ENCODE results near the gene CACNA1C.

CACNA1C gene

GRCh38 chr12:2052826-2053678, at the start of gene CACNA1C:
Gene CACNA1C, plus strand, starts transcription at chr12:2052987. Its CDS starts 576 bp downstream, at chr12:2053563.
- DNase-seq (ENCODE audit: low read depth in 2 of 3, low spot score in 2 of 3): no peak

DNA sequence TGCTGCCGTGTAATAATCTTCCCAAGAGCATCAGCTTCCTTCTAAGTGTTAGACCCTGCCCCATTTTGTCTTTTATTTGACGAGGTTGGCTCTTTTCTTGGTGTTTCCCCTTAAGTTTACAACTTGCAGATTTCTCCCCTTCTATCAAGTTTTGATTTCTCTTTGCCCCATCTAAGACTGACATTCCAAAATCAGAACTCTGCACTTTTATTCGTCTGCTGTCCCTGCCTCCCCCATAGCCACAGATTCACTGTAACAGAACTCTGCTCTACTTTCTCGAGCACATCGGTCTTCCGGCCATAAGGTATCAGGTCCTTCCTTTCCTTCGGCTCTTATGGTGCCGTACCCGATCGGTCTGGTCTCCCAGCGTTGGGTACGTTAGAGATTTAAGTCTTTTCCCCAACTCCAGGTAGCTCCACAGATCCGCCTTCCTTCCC, 49.1 kb upstream of the CACNA1C start:
- no peak for DNase-seq (ENCODE audit: low read depth in 2 of 3, low spot score in 2 of 3)

DNA sequence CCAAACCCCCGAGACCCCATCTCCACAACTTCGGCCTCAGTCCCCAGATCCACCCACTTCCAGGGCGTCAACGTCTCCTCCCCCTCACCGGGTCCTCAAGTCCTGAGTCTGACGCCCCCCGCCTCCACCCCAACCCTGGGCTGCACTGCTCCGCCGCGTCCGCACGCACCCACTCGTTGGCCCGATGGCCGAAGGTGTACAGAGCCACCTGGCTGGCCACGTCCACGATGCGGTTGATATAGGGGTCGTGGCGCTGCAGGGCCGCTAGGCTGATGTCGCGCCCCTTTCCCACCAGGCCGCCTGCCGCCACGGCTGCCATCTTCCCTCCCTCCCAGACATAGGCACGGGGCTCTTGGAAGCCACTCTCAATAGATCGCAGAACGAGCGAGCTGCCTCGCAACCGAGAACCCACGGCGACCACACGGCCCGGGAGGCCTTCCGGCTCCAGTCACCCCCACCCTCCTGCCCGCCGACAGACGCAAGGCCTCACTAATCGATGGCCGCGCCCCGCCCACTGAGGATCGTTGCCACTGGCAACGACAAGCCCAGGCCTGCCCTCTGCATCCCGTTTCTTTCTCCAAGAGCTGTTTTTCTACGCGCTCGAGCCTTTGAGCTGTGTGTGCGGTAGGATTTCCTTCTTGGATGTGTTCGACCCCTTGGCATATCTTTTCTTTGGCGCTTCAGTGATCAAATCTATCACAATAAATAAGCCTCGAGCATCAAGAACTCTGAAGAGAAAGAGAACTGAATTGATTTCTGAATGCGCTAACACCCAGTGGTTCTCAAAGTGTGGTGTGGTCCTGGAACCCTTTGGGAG, 48.5 kb upstream of the CACNA1C start, which contains the start of gene DCP1B:
Gene DCP1B (minus strand): TSS at position 345 of the 817 bp plus-strand sequence. CDS start 26 bp downstream, at position 319.
- peak; percentile 75 to 88 (median 84) for DNase-seq (ENCODE audit: low read depth in 2 of 3, low spot score in 2 of 3)

DNA sequence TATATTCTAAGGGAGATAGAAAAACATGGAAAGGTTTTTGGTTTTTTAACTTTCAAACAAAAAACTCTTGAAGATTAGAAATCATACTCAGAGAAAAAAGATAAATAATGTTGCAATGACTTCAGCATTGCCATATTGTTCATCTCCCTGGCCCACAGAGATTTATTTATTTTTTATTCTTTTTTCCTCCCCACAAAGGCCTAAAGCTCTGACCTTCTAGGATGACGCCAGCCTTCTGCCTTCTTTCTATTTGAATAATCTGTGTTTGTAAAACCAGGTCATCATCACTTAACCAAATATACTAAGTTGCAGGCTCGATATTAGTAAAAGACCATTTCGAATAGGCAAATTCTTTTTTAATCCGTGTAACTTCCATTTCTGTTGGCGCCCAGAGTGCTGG, 44.1 kb upstream of the CACNA1C start:
- DNase-seq (ENCODE audit: low read depth in 2 of 3, low spot score in 2 of 3): no peak

DNA sequence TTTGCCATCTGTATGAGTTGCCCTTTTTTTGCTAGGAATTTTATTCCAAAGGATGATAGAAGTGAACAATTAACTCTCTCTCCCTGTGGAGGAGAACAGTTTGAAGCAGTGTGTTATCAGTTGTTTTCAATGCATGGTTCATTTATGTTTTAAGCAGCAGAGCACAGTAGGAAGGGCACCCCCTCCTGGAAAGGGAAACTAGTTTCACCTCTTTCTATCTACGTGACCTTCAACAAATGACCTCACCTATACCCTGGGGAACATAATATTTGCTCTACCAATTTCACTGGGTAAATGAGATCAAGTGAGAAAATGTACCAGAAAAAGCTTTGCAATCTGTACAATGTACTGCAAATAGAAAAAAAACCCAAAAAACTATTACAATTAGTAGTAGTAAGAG, 43.2 kb upstream of the CACNA1C start:
- DNase-seq (ENCODE audit: low read depth in 2 of 3, low spot score in 2 of 3): no peak

DNA sequence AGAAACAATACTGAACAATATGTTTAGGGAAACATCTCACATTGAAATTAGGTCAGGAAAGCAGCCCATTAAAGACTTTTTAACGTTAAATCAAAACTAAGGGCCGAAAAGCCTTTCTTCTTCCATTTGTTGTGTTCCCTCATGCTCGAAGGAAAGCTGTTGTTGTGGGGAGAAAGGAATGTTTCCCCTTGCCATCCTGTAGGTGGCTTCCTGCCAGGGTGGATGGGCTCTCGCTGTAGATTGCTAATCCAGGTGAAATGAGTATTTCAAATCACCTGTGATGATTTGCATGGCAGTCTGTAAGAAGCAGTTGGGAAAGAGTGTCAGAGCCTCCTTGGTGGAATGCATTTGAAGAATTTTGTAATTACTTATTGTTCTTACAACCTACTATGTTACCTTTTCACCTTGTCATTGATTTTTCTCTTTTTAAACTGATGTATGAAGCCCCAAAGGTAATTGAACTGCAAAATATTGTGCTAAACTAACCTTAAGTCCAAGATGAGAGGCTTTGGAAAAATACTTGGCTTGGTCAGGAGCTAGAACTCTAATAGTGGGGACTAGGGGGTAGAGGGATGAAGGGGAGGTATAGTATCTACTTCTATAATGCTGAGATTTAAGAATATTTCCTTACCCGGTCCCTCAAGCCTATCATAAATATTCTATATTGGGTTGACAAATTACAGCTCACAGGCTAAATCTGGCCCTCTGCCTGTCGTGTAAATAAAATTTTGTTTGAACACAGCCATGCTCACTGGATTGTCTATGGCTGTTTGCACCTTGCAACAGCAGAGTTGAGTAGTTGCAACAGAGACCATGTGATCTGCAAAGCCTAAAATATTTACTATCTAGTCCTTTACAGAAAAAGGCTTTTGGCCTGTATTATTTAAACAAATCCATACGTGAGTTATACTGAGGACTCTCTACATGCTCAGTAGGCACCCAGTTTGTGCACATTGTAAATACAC, 40.9 kb upstream of the CACNA1C start:
- DNase-seq (ENCODE audit: low read depth in 2 of 3, low spot score in 2 of 3): no peak

DNA sequence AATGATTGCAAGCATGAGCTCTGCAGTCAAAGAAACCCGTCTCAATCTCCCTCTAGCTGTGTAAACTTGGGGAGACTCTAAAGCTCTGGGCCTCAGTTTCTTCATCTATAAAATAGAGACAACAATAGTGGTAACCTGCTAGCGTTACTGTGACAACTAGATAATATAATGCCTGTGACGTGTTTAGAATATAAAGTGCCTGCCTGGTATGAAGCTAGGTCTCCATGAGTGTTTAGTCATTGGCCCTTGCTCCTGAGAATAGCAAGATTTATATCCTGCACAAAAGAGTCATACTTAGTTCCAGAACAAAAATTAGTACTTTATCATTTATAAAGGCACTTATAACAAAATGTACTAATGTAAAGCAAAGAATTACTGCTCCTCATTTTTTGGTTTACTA, 39.7 kb upstream of the CACNA1C start:
- no peak for DNase-seq (ENCODE audit: low read depth in 2 of 3, low spot score in 2 of 3)

GRCh38 chr12:2013527-2014223, 39.1 kb upstream of the CACNA1C start:
- no peak for DNase-seq (ENCODE audit: low read depth in 2 of 3, low spot score in 2 of 3)

- DNase-seq (ENCODE audit: low read depth in 2 of 3, low spot score in 2 of 3): no peak
Measured at GRCh38 chr12:2014231-2014630, 38.6 kb upstream of the CACNA1C start.

- DNase-seq (ENCODE audit: low read depth in 2 of 3, low spot score in 2 of 3): no peak
Measured at GRCh38 chr12:2016862-2017545, 35.8 kb upstream of the CACNA1C start.

- no peak for DNase-seq (ENCODE audit: low read depth in 2 of 3, low spot score in 2 of 3)
Measured at GRCh38 chr12:2017546-2018337, 35.0 kb upstream of the CACNA1C start.

- no peak for DNase-seq (ENCODE audit: low read depth in 2 of 3, low spot score in 2 of 3)
Measured at GRCh38 chr12:2018391-2018790, 34.4 kb upstream of the CACNA1C start.

DNA sequence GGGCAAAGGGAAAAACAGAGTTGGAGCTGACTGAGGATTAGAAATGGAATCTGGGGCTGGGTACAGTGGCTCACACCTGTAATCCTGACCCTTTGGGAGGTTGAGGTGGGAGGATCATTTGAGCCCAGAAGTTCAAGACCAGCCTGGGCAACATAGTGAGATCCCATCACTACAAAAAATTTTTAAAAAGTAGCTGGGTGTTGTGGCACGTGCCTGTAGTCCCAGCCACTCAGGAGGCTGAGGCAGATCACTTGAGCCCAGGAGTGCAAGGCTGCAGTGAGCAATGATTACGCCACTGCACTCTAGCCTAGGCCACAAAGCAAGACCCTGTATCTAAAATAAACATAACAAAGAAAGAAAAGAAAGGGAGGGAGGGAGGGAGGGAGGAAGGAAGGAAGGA, 33.7 kb upstream of the CACNA1C start:
- DNase-seq (ENCODE audit: low read depth in 2 of 3, low spot score in 2 of 3): no peak

DNA sequence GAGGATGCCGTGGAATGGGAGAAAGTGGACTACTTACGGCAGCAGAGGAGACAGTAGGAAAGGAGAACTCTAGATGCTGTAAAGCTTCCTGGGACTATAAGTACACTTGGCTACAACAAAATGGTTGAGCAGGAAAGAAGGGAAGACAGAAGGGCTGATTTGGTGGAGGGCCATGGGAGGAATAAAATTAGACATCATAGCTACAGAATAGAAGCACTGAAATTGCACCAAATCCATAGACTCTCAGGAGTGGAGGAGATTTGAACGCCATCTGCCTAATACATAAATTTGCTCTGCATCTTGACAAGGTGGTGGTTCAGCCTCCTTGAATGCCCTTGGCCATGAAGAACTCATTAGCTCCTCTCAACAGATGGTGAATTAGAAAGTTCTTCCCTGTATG, 32.3 kb upstream of the CACNA1C start:
- DNase-seq (ENCODE audit: low read depth in 2 of 3, low spot score in 2 of 3): no peak

- no peak for DNase-seq (ENCODE audit: low read depth in 2 of 3, low spot score in 2 of 3)
Measured at GRCh38 chr12:2023365-2023764, 29.4 kb upstream of the CACNA1C start.

DNA sequence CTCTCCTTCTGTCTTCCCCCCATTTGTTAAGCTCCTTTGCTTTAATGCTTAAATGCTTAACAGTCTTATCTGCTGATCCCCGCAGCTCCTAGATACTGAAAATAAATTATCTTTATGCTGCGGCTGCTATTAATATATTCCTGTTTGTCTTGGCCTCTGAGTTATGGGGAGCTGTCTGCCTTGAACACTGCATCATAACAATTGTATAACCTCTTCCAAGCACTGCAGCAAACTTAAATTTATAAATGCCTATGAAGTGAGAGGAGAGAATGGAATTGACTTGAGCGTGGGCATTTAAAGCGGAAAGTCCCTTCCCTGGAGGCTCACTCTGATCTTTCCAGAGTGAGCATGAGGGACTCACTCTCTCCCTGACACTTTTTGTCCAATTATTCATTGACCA, 25.4 kb upstream of the CACNA1C start:
- DNase-seq (ENCODE audit: low read depth in 2 of 3, low spot score in 2 of 3): no peak

- DNase-seq (ENCODE audit: low read depth in 2 of 3, low spot score in 2 of 3): no peak
Measured at GRCh38 chr12:2029851-2030250, 22.9 kb upstream of the CACNA1C start.

- no peak for DNase-seq (ENCODE audit: low read depth in 2 of 3, low spot score in 2 of 3)
Measured at GRCh38 chr12:2032506-2032905, 20.3 kb upstream of the CACNA1C start.
